H1 (cell line): ENCODE results near the gene OR1J4. TPM values are rescaled to one million over a fixed set of nuclear protein-coding genes. Genes with fewer than 3 reads are reported as not detected.

Experiments
- CTCF ChIA-PET: fragments of 300-600 bp; sonication (Branson Sonifier 250); formaldehyde crosslinking; loops from one replicate; lab custom pipeline; 2021; ENCODE audit not compliant: partially characterized antibody; lab: Charles Lee
- POLR2A ChIA-PET: fragments of 300-600 bp; sonication (Branson Sonifier 250); formaldehyde crosslinking; loops from one replicate; lab custom pipeline; 2021; ENCODE audit warnings: inconsistent platforms; ENCODE audit not compliant: partially characterized antibody; lab: Charles Lee
- DNase-seq, 2 experiments: peaks; one replicate each; pipeline versions ENCODE4 v3.0.0 to v3.0.0-alpha.2; 2010 to 2022; ENCODE audit warnings: low spot score in 2 of 2, low read depth in 1 of 2, mixed read lengths in 1 of 2
- FAIRE-seq: peaks from 2 replicates; lab custom pipeline; 2011; peaks lifted over from hg19 to GRCh38; lab: Jason Lieb, UNC
- H2AFZ ChIP-seq: 2 replicates; pipeline ENCODE4 v1.8.1; 2012; ENCODE audit warnings: low read length, inconsistent platforms
- H2AK5ac ChIP-seq: 2 replicates; pipeline ENCODE4 v1.6.1; 2013; ENCODE audit warnings: low read depth, low read length
- H2BK120ac ChIP-seq: replicated peaks from 2 replicates; pipeline ENCODE3; 2013; ENCODE audit warnings: low read depth, low read length, inconsistent platforms
- H2BK12ac ChIP-seq: 2 replicates; pipeline ENCODE4 v1.6.1; 2013; ENCODE audit warnings: low read depth, low read length
- H2BK15ac ChIP-seq: 2 replicates; pipeline ENCODE4 v1.6.1; 2013; ENCODE audit warnings: low read length
- H2BK20ac ChIP-seq: 2 replicates; pipeline ENCODE4 v1.6.1; 2013; ENCODE audit warnings: low read length
- H2BK5ac ChIP-seq: 2 replicates; pipeline ENCODE4 v1.6.1; 2013; ENCODE audit warnings: low read depth, low read length
- H3K14ac ChIP-seq: 2 replicates; pipeline ENCODE4 v1.6.1; 2013; ENCODE audit warnings: inconsistent platforms; ENCODE audit not compliant: insufficient read length
- H3K18ac ChIP-seq: 2 replicates; pipeline ENCODE4 v1.6.1; 2013; ENCODE audit warnings: low read length; ENCODE audit errors: extremely low read depth
- H3K23ac ChIP-seq: 2 replicates; pipeline ENCODE4 v1.6.1; 2013; ENCODE audit warnings: inconsistent platforms; ENCODE audit not compliant: insufficient read length
- H3K23me2 ChIP-seq: 2 replicates; pipeline ENCODE4 v1.6.1; 2013; ENCODE audit warnings: low read depth, low read length
- H3K27ac ChIP-seq: 2 replicates; pipeline ENCODE4 v1.6.1; 2011; ENCODE audit warnings: low read depth, low read length, inconsistent platforms
- H3K27me3 ChIP-seq, 4 experiments: replicated peaks in 1 of 4; 1 replicate in 1 of 4; 2 replicates in 3 of 4; pipeline versions ENCODE4 v1.6.1 to v1.8.1; 2011 to 2013; ENCODE audit warnings: low read length in 3 of 4, mild to moderate bottlenecking in 3 of 4, inconsistent platforms in 2 of 4, mixed read lengths in 2 of 4, moderate library complexity in 1 of 4; ENCODE audit not compliant: control insufficient read depth in 3 of 4, insufficient read depth in 3 of 4; ENCODE audit errors: extremely low read depth in 1 of 4
- H3K36me3 ChIP-seq, 4 experiments: 2 replicates each; pipeline versions ENCODE4 v1.6.1 to v1.8.1; 2011 to 2013; ENCODE audit warnings: mild to moderate bottlenecking in 4 of 4, low read length in 3 of 4, moderate library complexity in 2 of 4, control low read depth in 1 of 4, inconsistent platforms in 1 of 4; ENCODE audit not compliant: insufficient read depth in 4 of 4, control insufficient read depth in 2 of 4
- H3K4ac ChIP-seq: replicated peaks from 2 replicates; pipeline ENCODE3; 2013; ENCODE audit warnings: low read length, low read depth, mixed read lengths, inconsistent platforms; ENCODE audit not compliant: insufficient read length
- H3K4me1 ChIP-seq, 4 experiments: replicated peaks in 1 of 4; 1 replicate in 1 of 4; 2 replicates in 3 of 4; pipeline versions ENCODE4 v1.6.1 to v1.8.1; 2011 to 2013; ENCODE audit warnings: low read length in 3 of 4, inconsistent platforms in 2 of 4, mixed read lengths in 1 of 4; ENCODE audit not compliant: insufficient read depth in 4 of 4, control insufficient read depth in 3 of 4
- H3K4me2 ChIP-seq, 2 experiments: 2 replicates each; pipeline versions ENCODE4 v1.6.1 to v1.8.1; 2011 to 2013; ENCODE audit warnings: low read depth in 2 of 2, low read length in 2 of 2, control low read depth in 1 of 2, inconsistent platforms in 1 of 2, mild to moderate bottlenecking in 1 of 2; ENCODE audit not compliant: insufficient read depth in 1 of 2
- H3K4me3 ChIP-seq, 4 experiments: fragments of 200-600, 300-600 bp in 1 of 4; sonication (generic), shearing (Covaris generic), sonication (Bioruptor Twin) in 1 of 4; 2 replicates each; pipeline versions ENCODE4 v1.5.1 to v1.8.1; 2011 to 2016; ENCODE audit warnings: low read length in 4 of 4, low read depth in 3 of 4, control low read depth in 2 of 4, inconsistent platforms in 2 of 4, mild to moderate bottlenecking in 2 of 4, mixed read lengths in 1 of 4, moderate library complexity in 1 of 4; ENCODE audit not compliant: insufficient read depth in 2 of 4; ENCODE audit errors: extremely low read depth in 1 of 4
- H3K56ac ChIP-seq: replicated peaks from 2 replicates; pipeline ENCODE3; 2013; ENCODE audit warnings: low read depth, mild to moderate bottlenecking, mixed read lengths, low read length, inconsistent platforms; ENCODE audit not compliant: insufficient read length
- H3K79me1 ChIP-seq: 2 replicates; pipeline ENCODE4 v1.6.1; 2013; ENCODE audit warnings: low read depth, low read length, control low read depth
- H3K79me2 ChIP-seq, 2 experiments: 2 replicates each; pipeline versions ENCODE4 v1.6.1 to v1.8.1; 2012 to 2013; ENCODE audit warnings: low read length in 2 of 2, mild to moderate bottlenecking in 2 of 2, inconsistent platforms in 1 of 2; ENCODE audit not compliant: insufficient read depth in 2 of 2, control insufficient read depth in 1 of 2
- H3K9ac ChIP-seq, 4 experiments: replicated peaks in 1 of 4; 1 replicate in 1 of 4; 2 replicates in 3 of 4; pipeline versions ENCODE4 v1.6.1 to v1.8.1; 2011 to 2013; ENCODE audit warnings: low read depth in 3 of 4, low read length in 3 of 4, control low read depth in 2 of 4, mild to moderate bottlenecking in 2 of 4, moderate library complexity in 2 of 4, inconsistent platforms in 1 of 4; ENCODE audit errors: extremely low read depth in 1 of 4
- H3K9me3 ChIP-seq, 2 experiments: 2 replicates each; pipeline versions ENCODE4 v1.6.1 to v1.8.1; 2012 to 2013; ENCODE audit warnings: mild to moderate bottlenecking in 2 of 2, moderate library complexity in 2 of 2, control low read depth in 1 of 2, inconsistent platforms in 1 of 2, low read depth in 1 of 2, low read length in 1 of 2, mixed read lengths in 1 of 2; ENCODE audit not compliant: insufficient read depth in 2 of 2
- H4K20me1 ChIP-seq, 2 experiments: replicated peaks in 1 of 2; 2 replicates each; pipeline versions ENCODE3 to v1.8.1; 2011 to 2013; ENCODE audit warnings: inconsistent platforms in 2 of 2, low read length in 2 of 2, mild to moderate bottlenecking in 1 of 2; ENCODE audit not compliant: insufficient read depth in 2 of 2, control insufficient read depth in 1 of 2
- H4K5ac ChIP-seq: 2 replicates; pipeline ENCODE4 v1.6.1; 2013; ENCODE audit warnings: low read length, low read depth, mixed read lengths, inconsistent platforms; ENCODE audit not compliant: insufficient read length
- H4K8ac ChIP-seq: 2 replicates; pipeline ENCODE4 v1.8.0; 2013; ENCODE audit warnings: mild to moderate bottlenecking, moderate library complexity, low read length, inconsistent platforms; ENCODE audit not compliant: insufficient read depth; ENCODE audit errors: extremely low read depth
- H4K91ac ChIP-seq: replicated peaks from 2 replicates; pipeline ENCODE3; 2013; ENCODE audit warnings: low read length, mixed read lengths, inconsistent platforms; ENCODE audit not compliant: insufficient read length
- BACH1 ChIP-seq: IDR thresholded peaks from 2 replicates; pipeline ENCODE4 v1.6.1; 2012; ENCODE audit warnings: low read length, improper control_type of control experiment
- CBX8 ChIP-seq: fragments of 300-800, 300-1000 bp; sonication (generic); IDR thresholded peaks from 2 replicates; pipeline ENCODE4 v1.7.1; 2016; ENCODE audit warnings: low read depth, low read length, borderline replicate concordance
- EGR1 ChIP-seq: IDR thresholded peaks from 2 replicates; pipeline ENCODE4 v1.6.1; 2011; ENCODE audit warnings: low read depth, low read length, borderline replicate concordance
- GTF2F1 ChIP-seq: IDR thresholded peaks from 2 replicates; pipeline ENCODE4 v1.6.1; 2012; ENCODE audit warnings: low read depth, low read length, improper control_type of control experiment, borderline replicate concordance
- JUND ChIP-seq: IDR thresholded peaks from 2 replicates; pipeline ENCODE4 v1.6.1; 2011; ENCODE audit warnings: mild to moderate bottlenecking, improper control_type of control experiment, low read length
- KDM4A ChIP-seq: IDR thresholded peaks from one replicate; pipeline ENCODE4 v1.7.1; 2012; ENCODE audit warnings: low read depth, mild to moderate bottlenecking, moderate library complexity, low read length, inconsistent platforms; ENCODE audit not compliant: severe bottlenecking
- KDM5A ChIP-seq: fragments of 200-600 bp; IDR thresholded peaks from 2 replicates; pipeline ENCODE4 v1.7.1; 2012; ENCODE audit warnings: mild to moderate bottlenecking, low read length, inconsistent platforms, mixed read lengths
- MAFK ChIP-seq: IDR thresholded peaks from 2 replicates; pipeline ENCODE4 v1.6.1; 2012; ENCODE audit warnings: low read depth, mild to moderate bottlenecking, improper control_type of control experiment, low read length
- POLR2AphosphoS5 ChIP-seq: IDR thresholded peaks from 2 replicates; pipeline ENCODE4 v1.6.1; 2011; ENCODE audit warnings: low read depth, low read length
- SIN3A ChIP-seq, 2 experiments: IDR thresholded peaks in 1 of 2; conservative IDR thresholded peaks in 1 of 2; 2 replicates each; pipeline ENCODE4 v1.6.1; 2011 to 2012; ENCODE audit warnings: low read length in 2 of 2, improper control_type of control experiment in 1 of 2, low read depth in 1 of 2, mild to moderate bottlenecking in 1 of 2
- SIX5 ChIP-seq: IDR thresholded peaks from 2 replicates; pipeline ENCODE4 v1.6.1; 2011; ENCODE audit warnings: mild to moderate bottlenecking, low read depth, low read length
- SP2 ChIP-seq: IDR thresholded peaks from 2 replicates; pipeline ENCODE4 v1.6.1; 2012; ENCODE audit warnings: mild to moderate bottlenecking, low read length, inconsistent platforms
- TAF1 ChIP-seq: IDR thresholded peaks from 2 replicates; pipeline ENCODE4 v1.6.1; 2011; ENCODE audit warnings: mild to moderate bottlenecking, low read depth, low read length
- TBP ChIP-seq: IDR thresholded peaks from 2 replicates; pipeline ENCODE4 v1.6.1; 2011; ENCODE audit warnings: low read depth, low read length, improper control_type of control experiment
- WGBS, 2 experiments: shearing (Covaris generic) in 1 of 2; methylation state at CpG; one replicate each; pipeline versions ENCODE4 v1.1.6 to v1.1.7; 2013 to 2015; ENCODE audit warnings: low lambda C conversion rate in 2 of 2, mixed read lengths in 2 of 2, inconsistent platforms in 1 of 2, low coverage in 1 of 2, missing lambda C conversion rate in 1 of 2; ENCODE audit not compliant: insufficient replicate concordance in 2 of 2, insufficient coverage in 1 of 2, insufficient read length in 1 of 2; ENCODE audit errors: extremely low coverage in 1 of 2, missing lambda C conversion rate in 1 of 2; 5-methylcytosine and 5-hydroxymethylcytosine counted together
- polyA plus RNA-seq, 7 experiments: library from polyadenylated mRNA; depleted of rRNA in 3 of 7; stranded (reverse) in 5 of 7; unstranded in 2 of 7; fragments of >200 nt in 5 of 7; fragments of 200-250 nt in 2 of 7; gene quantifications; 1 replicate in 5 of 7; 2 replicates in 1 of 7; 4 replicates in 1 of 7; pipeline versions ENCODE4 v1.2.1 to v1.2.3, GENCODE V29; 2011 to 2013; ENCODE audit warnings: missing spikeins in 2 of 7, mixed read lengths in 2 of 7
- total RNA-seq: library from RNA; stranded (reverse); fragmentation: NEBNext Ultra II Directional; extraction: Animal tissue kit (Norgen Biotek cat#: 25700); gene quantifications from 2 replicates; pipeline ENCODE4 v1.2.1, GENCODE V29; 2021

Gene OR1J4
- total and polyA plus RNA-seq, 2 of the 8 experiments (the other 6 are each of a cell fraction or from before 2014, with no cell fraction given), result not detected

- Histone ChIP-seq H3K23ac (no peak overlapping the region), H4K91ac (no peak overlapping the region), H2AFZ (no peak overlapping the region), H4K20me1 (no peaks in the 10 kb centered on the region), H3K79me2 (no peaks in the 10 kb centered on the region), H3K18ac (no peak overlapping the region), H3K79me1 (no peaks in the 10 kb centered on the region), H3K9ac (no peak overlapping the region), H3K27me3 (no peaks in the 10 kb centered on the region), H3K36me3 (no peaks in the 10 kb centered on the region; a peak in 2 of 8 replicates), H3K4ac (no peak overlapping the region), H2BK15ac (no peak overlapping the region), H3K9me3 (peaks cover 65 to 77% of the 10 kb centered on the region in 2 experiments), H4K5ac (no peak overlapping the region), H4K8ac (no peak overlapping the region), H3K4me1 (no peaks in the 10 kb centered on the region), H2BK12ac (no peak overlapping the region), H3K4me3 (no peak overlapping the region), H3K56ac (no peak overlapping the region), H2AK5ac (no peak overlapping the region), H2BK5ac (no peak overlapping the region), H3K14ac (no peak overlapping the region), H3K23me2 (no peaks in the 10 kb centered on the region; the same call in 1 of the 2 replicates), H3K27ac (no peak overlapping the region), H3K4me2 (no peak overlapping the region), H2BK120ac (no peak overlapping the region), H2BK20ac (no peak overlapping the region)
- FAIRE-seq (no peak), DNase-seq (no peak)
- TF ChIP-seq TBP (no peak), KDM5A (no peak), EGR1 (no peak), CBX8 (no peak), SIX5 (no peak), TAF1 (no peak), BACH1 (no peak), SIN3A (conservative IDR thresholded peaks at IDR 0.05 in 1 of 2, IDR thresholded peaks at IDR 0.05 in 1 of 2; ENCODE audit: low read depth in 1 of 2, low read length in 2 of 2) (no peak), SP2 (no peak), JUND (no peak), KDM4A (no peak), GTF2F1 (no peak), MAFK (no peak), POLR2AphosphoS5 (no peak)
- CTCF ChIA-PET, result no interaction called here
- POLR2A ChIA-PET, result no interaction called here
- 61% methylated on average over 2 of the region's 2 CpGs; no CpG with 5 or more reads in 1 of the 2 experiments for WGBS, 2 experiments
These were observed 715 bp upstream of the OR1J4 start for GRCh38 chr9:122518226-122518625.
